Measurements from ENCODE around the gene RYK.
"Not testable (repeated sequence)": the region's sequence is repeated elsewhere in the genome, so short reads cannot be mapped to it uniquely, and the experiment has no call there.

RYK gene

DNA sequence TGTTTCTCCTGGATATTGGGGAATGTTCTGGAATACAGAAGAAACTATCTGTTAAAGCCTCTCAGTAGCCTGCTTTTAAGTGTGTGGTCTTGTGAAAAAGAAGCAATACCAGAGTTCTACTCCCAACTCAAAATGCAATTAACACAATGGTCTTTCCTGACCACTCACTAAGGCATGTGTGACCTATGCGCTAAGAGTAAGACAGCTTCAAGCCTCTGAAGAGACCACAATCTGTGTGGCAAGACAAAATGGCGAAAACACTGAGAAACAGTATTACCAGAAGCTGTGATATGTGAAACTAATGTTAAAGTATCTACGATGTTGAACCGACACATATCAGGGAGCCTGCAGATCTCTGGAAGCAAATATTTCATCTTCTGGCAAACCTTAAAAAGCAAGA lies 33.8 kb downstream of the RYK start:
- no peak for DNase-seq (ENCODE audit: low read depth in 2 of 2)

DNA sequence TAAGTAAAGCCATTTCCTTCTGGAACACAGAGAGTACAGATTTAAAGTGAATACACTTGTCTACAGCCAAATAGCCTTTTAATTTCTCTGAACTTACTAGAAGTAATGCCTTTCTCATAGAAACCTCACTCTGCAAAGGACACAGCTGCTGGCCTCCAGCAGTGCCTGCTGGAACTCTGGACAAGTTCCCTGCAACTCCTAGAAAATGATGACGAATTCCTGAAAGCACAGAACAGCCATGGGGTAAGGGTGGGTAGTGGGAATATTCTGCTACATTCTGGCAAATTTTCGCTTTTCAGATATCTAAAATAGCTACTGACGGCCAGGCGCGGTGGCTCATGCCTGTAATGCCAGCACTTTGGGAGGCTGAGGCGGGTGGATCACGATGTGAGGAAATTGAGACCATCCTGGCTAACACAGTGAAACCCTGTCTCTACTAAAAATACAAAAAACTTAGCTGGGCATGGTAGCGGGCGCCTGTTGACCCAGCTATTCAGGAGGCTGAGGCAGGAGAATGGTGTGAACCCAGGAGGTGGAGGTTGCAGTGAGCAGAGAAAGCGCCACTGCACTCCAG lies 34.4 kb downstream of the RYK start:
- DNase-seq (ENCODE audit: low read depth in 2 of 2): no peak

DNA sequence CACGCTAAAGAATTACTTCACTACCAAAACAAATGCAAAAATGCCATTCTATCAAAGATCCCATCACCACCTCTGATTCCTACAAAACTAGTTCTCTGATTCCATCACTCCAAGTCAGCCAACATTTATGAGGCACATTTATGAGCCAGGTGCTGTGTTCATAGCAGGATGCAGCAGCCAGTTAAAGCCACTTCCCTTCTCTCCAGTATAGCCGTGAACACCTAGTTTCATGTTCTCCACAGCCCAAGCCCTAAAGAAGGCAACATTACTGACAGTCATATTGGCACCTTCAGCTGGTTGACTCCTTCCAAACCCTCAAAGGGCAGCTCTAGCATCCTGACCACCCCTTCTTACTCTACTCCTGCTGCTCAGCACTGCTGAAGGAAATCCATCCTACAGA lies 36.4 kb downstream of the RYK start:
- no peak for DNase-seq (ENCODE audit: low read depth in 2 of 2)

DNA sequence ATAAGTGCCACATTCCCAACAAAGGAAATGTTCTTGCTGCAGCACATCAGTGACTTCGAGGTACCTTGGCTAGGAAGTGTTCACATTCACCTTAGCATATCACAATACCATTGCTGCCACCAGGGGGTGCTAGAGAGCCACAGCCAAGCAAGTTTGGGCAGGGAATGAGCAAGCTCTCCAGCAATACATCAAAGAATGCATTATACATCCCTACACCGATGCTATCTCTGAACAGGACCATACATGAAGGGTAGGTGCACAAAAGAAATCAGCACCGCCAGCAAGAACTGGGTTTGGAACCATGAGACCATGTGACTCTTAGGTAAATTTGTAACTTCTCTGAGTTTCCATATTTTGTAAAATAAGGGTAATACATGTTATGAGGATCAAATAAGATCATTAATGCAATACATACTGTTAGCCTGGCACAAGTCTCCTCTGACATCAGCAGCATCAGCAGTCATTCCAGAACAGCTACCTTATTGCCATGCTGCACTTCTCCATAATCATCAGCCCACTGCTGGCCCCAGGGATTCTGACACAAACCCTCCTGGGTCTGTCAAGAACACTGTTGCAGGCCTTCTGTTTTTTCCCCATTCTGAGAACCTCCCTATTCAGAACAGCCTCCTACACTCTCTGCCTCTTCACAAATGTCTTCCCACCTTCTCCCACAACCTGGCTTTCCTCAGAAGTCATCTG lies 37.5 kb downstream of the RYK start:
- DNase-seq (ENCODE audit: low read depth in 2 of 2): peak; percentile 66 to 79

DNA sequence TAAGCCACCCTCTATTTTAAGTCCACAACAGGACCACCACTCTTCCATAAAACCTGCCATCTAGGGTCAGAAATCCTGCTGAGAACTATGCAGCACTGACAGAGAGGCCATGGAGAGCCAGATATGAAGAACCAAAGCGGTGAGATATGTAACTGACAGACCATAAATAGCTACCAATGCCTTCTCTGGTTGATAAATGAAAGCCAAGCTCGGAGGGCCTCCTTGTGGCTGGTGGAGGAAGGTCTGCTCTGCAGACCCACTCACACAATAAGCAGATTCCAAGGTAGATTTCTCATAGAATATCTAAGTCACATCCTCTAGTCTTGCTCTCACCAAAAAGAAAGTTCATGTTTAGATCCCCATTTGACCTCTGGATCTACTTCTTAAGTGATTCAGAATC lies 38.9 kb downstream of the RYK start:
- DNase-seq (ENCODE audit: low read depth in 2 of 2): no peak

DNA sequence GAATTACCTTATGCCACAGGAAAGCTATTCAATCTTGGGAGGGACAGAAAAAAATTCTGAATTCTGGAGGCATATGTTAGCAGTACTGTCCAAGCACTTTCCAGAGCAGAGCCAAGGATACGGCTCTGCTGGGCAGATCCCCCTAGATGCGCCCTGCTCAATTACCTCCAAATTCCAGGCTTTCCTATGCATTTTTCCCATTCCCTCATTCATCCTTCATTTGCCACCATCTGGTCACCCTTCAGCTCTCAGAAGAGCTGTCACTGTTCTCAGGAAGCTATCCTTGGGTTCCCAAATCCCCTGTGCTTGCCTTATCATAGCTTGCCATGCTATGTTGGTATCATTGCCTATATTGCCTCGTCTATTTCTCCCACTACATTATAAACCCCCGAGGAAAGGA lies 45.2 kb downstream of the RYK start:
- no peak for DNase-seq (ENCODE audit: low read depth in 2 of 2)

DNA sequence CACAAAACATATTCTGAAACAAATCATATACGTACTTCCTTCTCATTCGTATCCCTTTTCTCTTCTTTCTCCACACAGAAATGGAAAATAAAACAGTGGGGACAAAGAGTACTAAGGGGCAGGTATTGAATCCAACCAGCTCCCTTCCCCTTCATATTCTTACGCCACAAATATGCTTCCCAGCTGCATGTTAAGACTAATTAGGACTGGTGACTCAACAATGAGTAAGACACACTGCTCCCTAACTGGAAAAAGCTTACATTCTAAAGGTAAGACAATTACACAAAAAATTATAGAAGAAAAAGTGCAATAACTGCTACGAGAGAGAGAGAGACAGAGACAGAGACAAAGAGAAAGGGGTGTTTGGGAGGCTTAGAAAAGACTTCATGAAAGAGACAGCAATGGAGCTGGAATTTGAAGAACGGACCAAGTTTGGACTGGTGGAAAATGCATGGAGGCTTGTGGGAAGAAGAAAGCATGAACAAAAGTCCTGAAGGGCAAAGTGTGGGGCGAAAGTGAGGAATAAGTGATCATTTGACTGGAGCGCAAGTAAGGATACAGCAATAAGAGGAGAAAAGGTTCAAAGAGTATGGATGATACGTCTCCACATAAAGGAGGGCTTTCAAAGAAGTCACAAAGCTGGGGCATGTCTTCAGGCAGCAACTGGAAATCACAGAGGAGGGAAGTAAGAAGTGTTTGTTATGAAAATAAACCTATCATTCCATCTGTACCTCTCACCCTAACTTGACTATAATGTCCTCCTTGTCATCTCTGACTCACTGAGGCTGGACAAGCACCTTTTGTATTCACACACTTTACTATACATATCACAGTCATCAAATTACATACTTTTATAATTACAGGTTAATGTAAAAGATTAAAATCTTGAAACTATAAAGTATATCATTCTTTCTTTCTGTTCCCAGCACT lies 49.2 kb downstream of the RYK start:
- no peak for DNase-seq (ENCODE audit: low read depth in 2 of 2)

DNA sequence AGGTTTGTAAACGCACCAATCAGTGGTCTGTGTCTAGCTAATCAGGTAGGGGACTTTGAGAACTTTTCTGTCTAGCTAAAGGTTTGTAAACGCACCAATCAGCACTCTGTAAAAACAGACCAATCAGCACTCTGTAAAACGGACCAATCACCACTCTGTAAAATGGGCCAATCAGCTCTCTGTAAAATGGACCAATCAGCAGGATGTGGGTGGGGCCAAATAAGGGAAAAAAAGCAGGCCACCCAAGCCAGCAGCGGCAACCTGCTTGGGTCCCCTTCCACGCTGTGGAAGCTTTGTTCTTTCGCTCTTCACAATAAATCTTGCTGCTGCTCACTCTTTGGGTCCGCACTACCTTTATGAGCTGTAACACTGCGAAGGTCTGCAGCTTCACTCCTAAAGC lies 50.8 kb downstream of the RYK start:
- DNase-seq (ENCODE audit: low read depth in 2 of 2): not testable (repeated sequence)

DNA sequence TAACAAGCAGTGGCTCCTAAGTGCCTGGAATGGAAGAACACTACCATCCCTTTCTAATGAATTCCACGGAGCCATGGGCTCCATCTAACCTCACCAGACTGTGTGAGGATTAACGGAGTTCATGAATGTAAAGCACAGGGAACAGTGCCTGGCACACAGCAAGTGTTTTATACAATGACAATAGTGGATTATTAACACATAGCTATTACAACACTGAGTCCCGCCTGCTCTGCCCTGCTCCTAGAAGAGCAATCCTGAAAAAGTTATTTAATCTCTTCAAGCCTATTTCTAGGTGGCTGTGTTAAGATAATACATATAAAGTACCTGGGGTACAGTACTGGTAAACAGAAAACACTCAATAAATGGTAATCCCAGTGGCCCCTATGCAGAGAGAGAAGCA lies 51.4 kb downstream of the RYK start:
- DNase-seq (ENCODE audit: low read depth in 2 of 2): no peak

DNA sequence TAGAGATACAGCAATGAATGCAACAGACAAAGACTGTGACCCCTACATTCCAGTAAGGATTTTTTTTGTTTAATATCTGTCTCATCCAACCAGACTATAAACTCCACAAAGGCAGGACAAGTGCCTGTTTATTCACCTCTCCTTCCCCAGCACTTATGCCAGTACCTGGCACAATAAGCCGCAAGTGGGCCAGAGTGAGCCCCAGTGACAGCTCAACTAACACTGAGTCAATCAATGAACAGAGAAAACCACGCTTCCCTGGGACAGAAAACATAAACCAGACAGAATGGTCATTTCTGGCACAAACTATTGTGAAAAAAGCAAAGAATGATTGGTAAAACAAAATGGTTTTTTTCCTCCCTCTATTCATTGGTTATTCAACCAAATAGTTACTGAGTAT lies 52.2 kb downstream of the RYK start:
- no peak for DNase-seq (ENCODE audit: low read depth in 2 of 2)

DNA sequence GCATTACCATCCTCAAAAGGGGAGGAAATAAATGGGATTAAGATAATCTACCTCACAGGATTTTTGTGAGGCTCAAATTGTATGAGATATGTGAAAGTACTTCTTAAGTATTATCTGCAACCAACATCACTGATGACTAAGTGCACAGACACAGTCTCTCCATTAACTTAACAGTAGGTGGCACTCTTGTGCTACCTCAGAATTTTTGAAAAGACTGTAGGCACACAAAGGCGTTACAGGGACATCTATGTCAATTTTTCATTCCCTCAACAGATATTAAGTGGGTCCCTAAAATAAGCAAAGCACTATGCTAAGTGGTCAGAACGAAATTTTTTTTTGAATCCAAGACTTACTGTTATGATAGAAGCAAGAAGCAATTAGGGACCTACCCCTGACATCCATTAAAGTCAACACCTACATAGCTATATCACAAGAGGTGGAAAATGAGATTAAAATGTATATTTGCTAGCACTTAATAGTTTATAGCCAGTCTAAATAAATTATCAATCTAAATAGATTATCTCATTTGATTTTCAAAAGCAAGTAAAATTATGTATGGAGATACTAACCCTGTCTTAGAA lies 52.9 kb downstream of the RYK start:
- DNase-seq (ENCODE audit: low read depth in 2 of 2): no peak

DNA sequence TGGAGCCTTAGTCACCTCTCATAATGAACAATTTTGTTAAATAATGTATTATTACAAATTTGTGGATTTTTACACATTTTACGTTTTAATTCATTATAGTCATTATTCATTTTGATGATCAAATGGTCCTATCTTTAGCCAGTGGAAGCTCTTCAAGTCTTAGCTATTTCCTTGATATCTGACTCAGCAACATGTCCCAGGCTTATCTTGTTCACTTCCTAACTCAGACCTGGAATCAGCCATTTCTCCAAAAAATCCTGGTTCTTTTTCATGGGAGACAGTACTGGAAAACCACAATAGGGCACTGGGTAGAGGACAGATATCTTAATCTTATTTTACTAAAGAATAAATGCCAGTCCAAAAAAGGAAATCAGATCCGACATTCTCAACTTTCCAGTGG lies 56.4 kb downstream of the RYK start:
- no peak for DNase-seq (ENCODE audit: low read depth in 2 of 2)

DNA sequence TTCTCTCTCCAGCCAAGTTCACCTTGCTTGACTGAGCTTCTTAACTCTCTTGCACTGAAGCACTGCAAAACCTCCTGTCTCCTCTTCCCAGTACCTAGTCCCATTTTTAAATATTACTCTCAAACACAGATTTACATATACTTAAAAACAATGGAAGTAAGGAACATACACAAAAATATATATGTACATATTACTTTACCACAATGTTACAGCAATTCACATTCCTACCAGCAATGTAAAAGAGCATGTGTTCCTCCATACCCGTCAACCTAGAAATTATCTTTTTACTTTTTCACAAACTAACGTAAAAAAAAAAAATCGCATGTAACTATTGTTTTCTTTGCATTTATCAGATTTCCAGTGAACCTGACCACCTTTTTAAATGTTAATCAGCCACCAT lies 60.4 kb downstream of the RYK start:
- no peak for DNase-seq (ENCODE audit: low read depth in 2 of 2)

DNA sequence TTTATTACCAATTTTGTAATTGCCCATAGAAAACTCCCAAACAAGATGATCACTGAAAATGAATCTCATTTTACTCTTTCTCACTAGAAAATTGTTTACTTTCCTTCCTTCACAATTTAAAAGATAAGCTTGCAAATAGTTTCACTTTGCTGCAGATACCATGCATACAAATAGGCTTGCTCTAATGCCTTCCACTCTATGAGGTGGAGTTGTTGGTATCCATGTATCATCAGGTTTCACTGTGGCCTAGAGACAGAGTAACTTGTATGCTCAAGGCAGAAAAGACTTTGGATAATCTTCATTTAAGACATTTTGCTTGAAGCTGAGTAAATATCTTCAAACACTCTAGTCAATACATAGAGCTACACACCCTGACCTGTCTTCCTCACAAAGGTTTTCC lies 60.8 kb downstream of the RYK start:
- DNase-seq (ENCODE audit: low read depth in 2 of 2): no peak

DNA sequence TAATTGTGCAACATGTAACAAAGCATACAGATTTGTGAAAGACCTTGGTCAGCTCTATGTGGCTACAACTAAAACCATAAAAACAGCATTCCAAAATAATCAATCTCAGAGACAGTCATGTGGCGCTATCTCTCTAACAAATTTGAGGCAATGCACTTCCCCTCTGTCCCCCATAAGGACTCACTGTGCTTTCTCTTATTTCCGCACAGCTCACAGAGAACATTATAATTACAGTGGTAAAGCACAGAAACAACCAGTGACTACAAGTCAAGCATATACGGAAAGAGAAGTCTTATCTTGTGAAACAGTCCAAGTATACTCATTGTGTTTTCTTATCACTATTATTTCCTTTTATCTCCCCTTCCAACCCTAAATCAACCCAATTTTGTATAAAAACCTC lies 64.3 kb downstream of the RYK start:
- no peak for DNase-seq (ENCODE audit: low read depth in 2 of 2)

DNA sequence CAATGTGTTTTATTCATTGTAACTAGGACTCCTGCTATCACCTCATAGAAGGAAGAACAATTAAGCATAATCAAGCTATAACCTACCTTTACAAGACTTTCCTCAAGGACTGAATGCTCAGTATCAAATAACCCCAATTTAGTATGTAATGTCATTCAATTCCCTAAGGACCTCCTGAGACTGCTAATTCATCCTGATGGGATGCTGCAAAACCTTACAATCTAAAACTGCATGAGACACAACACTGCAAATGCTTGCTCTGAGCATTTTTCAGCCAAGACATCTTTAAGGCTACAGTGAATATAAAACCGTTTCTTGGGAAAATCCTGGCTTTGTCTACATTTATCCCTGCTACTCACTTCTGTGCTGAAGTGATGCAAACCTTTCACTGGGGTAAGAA lies 69.9 kb downstream of the RYK start:
- no peak for DNase-seq (ENCODE audit: low read depth in 2 of 2)

DNA sequence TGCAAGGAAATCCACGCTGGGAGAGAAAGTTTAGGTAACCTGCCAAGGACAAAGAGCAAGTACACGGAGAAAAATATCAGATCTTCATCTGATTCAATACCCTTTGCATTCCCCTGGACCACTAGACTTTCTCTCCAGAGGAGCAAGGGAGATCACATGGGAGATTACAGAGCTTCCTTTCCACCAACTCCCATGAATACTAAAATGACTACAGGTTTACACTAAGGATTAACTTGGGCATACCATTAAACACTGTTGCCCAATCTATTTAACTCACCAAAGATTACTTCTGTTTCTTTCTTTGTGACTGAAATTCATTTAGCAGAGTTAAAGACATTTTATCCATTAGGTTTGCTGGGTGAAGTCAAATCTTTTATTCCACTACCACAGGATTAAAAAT lies 71.2 kb downstream of the RYK start:
- DNase-seq (ENCODE audit: low read depth in 2 of 2): no peak

DNA sequence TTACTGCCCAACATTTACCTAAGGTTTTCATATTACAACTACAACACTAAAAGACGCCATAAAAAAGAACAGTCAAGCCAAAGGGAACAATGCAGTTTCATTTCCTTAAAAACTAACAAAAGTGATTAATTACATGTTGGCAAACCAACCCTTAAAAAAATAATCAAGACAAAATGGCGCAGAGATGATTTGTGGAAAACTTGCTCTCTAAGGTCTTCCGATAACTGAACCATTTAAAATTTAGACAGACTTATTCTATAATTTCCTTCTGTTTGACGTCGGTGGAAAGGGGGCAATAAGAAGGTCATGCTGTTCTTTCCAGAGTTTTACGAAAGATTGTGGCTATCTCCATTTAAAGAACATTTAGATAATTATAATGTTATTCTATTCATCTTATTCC lies 87.6 kb downstream of the RYK start:
- no peak for DNase-seq (ENCODE audit: low read depth in 2 of 2)

DNA sequence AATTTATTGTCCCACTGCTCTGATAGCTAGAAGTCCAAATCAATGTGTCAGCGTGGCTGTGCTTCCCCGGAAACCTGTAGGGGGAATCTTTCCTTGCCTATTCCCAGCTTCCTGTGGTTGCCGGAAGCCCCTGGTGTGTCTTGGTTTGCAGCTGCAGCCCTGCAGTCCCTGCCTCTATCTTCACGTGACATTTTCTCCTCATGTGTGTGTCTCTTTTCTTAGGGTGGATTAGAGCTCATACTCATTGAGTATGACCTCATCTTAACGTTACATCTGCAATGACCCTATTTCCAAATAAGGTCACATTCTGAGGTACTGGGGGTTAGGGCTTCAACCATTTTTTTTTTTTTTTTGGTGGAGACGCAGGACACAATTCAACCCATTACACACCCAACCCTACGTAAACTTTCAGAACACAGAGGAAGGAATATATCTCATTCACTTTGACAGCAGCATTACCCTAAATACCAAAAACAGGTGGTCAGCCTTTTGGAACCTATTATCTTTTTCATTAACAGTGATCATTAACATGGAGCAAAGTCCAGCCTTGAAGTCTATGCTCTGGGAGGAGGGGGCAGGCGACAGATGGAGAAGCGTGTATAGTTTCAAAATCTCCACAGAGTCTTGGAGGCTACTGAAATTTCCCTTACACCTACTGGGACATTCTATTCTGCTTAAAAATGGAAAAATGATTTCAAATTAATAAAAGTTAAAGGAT lies 88.6 kb downstream of the RYK start:
- no peak for DNase-seq (ENCODE audit: low read depth in 2 of 2)

DNA sequence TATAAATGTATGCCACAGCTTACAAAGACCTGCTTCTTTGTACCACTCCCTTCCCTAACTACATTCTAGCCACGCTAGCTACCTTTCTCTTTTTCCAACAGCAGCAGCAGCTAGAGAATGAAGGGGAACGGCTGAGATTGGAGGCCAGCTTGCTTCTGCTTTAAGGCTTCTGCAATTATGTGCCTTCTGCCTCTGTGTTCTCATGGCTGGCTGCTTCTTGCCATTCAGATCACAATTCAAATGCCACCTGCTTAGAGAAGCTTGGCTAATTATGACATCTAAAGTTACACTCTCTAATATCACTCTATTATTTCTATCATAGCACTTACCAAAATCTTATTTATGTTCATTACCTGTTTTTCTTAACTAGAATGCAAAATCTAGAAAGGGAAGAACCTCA lies 95.2 kb downstream of the RYK start:
- DNase-seq (ENCODE audit: low read depth in 2 of 2): no peak

DNA sequence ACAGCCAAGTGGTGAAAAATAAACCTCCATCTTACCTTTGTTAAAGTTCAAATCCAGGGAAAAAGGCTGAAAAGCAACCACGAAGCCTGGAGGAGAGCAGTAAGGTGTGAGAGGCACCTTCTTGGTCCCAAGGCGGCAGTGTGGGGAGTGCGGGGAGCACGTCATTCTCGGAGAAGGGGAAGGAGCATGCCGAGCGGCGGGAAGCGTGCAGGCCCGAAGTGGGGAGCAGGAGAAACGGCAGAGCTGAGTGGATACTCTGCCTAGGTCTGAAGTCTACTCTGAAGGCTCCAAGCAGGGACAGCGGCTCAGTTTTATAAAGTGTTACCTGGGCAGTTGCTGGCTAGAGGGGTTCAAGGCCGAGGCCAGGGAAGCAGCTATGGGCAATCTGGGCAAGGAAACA lies 96.9 kb downstream of the RYK start:
- DNase-seq (ENCODE audit: low read depth in 2 of 2): no peak

DNA sequence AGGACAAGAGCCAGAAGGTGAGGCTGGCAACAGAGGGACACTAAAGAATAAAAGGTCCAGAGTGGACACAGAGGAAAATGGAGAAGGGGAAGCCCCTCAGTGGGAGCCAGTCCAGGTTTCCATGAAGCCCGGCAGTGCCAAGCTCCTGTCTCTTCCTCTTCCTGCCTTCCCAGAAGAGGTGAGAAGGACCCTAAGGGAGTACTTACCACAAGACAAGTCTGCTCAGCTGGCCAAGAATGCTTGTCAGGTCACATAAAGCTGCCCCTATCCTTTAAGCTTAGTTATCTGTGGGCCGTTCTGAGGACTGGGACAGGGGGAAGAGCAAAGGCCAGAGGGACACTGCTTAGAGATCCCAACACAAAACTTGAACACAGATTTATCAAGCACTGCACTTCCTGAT lies 100.2 kb downstream of the RYK start:
- DNase-seq (ENCODE audit: low read depth in 2 of 2): no peak
